ENCODE measurements around the gene MRNIP. TPM values are rescaled to one million over a fixed set of nuclear protein-coding genes. Genes with fewer than 3 reads are reported as not detected.

The MRNIP gene
- total and polyA plus RNA-seq, 2 of the 8 experiments (the other 6 are each of a cell fraction or from before 2014, with no cell fraction given): 29.6 TPM

- H3K4me2 ChIP-seq (ENCODE audit: insufficient read depth in 1 of 2, low read depth in 2 of 2, low read length in 2 of 2): peak overlapping the region; percentile 54 to 71
- peaks cover 4 to 13% of the 10 kb centered on the region in 2 experiments; a peak in 2 of 4 replicates for H3K79me2 ChIP-seq (ENCODE audit: control insufficient read depth in 1 of 2, insufficient read depth in 2 of 2, low read length in 2 of 2)
- no peak overlapping the region for H3K27ac ChIP-seq (ENCODE audit: low read depth, low read length)
- CTCF ChIA-PET (ENCODE audit: partially characterized antibody): interaction anchor here (1.0 kb wide), 1 partner anchor 22 kb away, joined by 3 read pairs; no protein-coding TSS in a partner anchor
- no peak overlapping the region for H2AFZ ChIP-seq (ENCODE audit: low read length)
- H2BK15ac ChIP-seq (ENCODE audit: low read length): 0 out of 2 replicates have a peak overlapping the region, but pooled peaks have one; percentile 29
- POLR2A ChIA-PET (ENCODE audit: partially characterized antibody): interaction anchor here (1.2 to 12.6 kb wide), 6 partner anchors 10 to 194 kb away, joined by 3 to 207 read pairs (median 4); partner anchors contain the start of genes HNRNPH1, LTC4S and MGAT4B
- H3K79me1 ChIP-seq (ENCODE audit: low read depth, low read length): peaks cover 4% of the 10 kb centered on the region
- no peak overlapping the region for H4K8ac ChIP-seq (ENCODE audit: extremely low read depth, insufficient read depth, low read length)
- H3K23ac ChIP-seq (ENCODE audit: insufficient read length): no peak overlapping the region
- H3K27me3 ChIP-seq (replicated peaks in 1 of 4; ENCODE audit: control insufficient read depth in 3 of 4, extremely low read depth in 1 of 4, insufficient read depth in 3 of 4, low read length in 3 of 4): peaks cover 0 to 5% (median 2%) of the 10 kb centered on the region in 4 experiments; a peak in 2 of 7 replicates
- peak overlapping the region; percentile 32 to 62 (median 40); a peak in 7 of 8 replicates for H3K4me3 ChIP-seq (ENCODE audit: extremely low read depth in 1 of 4, insufficient read depth in 2 of 4, low read depth in 3 of 4, low read length in 4 of 4)
- no peak overlapping the region for H3K56ac ChIP-seq (replicated peaks; ENCODE audit: insufficient read length, low read depth, low read length)
- no peak overlapping the region for H3K14ac ChIP-seq (ENCODE audit: insufficient read length)
- no peak overlapping the region for H2BK12ac ChIP-seq (ENCODE audit: low read depth, low read length)
- H3K4me1 ChIP-seq (replicated peaks in 1 of 4; ENCODE audit: control insufficient read depth in 3 of 4, insufficient read depth in 4 of 4, low read length in 3 of 4): peaks cover 4 to 38% (median 33%) of the 10 kb centered on the region in 4 experiments
- H4K20me1 ChIP-seq (replicated peaks in 1 of 2; ENCODE audit: control insufficient read depth in 1 of 2, insufficient read depth in 2 of 2, low read length in 2 of 2): peaks cover 4 to 8% of the 10 kb centered on the region in 2 experiments
- no peak overlapping the region for H2AK5ac ChIP-seq (ENCODE audit: low read depth, low read length)
- DNase-seq (ENCODE audit: low read depth in 1 of 2, low spot score in 2 of 2) (no peak), FAIRE-seq (no peak)
- H2BK20ac ChIP-seq (ENCODE audit: low read length): no peak overlapping the region
- no peak overlapping the region for H3K4ac ChIP-seq (replicated peaks; ENCODE audit: insufficient read length, low read depth, low read length)
- TF ChIP-seq, protein P1, sequence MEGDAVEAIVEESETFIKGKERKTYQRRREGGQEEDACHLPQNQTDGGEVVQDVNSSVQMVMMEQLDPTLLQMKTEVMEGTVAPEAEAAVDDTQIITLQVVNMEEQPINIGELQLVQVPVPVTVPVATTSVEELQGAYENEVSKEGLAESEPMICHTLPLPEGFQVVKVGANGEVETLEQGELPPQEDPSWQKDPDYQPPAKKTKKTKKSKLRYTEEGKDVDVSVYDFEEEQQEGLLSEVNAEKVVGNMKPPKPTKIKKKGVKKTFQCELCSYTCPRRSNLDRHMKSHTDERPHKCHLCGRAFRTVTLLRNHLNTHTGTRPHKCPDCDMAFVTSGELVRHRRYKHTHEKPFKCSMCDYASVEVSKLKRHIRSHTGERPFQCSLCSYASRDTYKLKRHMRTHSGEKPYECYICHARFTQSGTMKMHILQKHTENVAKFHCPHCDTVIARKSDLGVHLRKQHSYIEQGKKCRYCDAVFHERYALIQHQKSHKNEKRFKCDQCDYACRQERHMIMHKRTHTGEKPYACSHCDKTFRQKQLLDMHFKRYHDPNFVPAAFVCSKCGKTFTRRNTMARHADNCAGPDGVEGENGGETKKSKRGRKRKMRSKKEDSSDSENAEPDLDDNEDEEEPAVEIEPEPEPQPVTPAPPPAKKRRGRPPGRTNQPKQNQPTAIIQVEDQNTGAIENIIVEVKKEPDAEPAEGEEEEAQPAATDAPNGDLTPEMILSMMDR (IDR thresholded peaks at IDR 0.05; ENCODE audit: control extremely low read depth in 1 of 3, insufficient read depth in 1 of 3, low read depth in 1 of 3, low read length in 3 of 3): no peak
- TF ChIP-seq TAF7 (optimal IDR thresholded peaks at IDR 0.05; ENCODE audit: borderline replicate concordance, low read depth, low read length) (no peak), MAFK (IDR thresholded peaks at IDR 0.05; ENCODE audit: low read depth, low read length) (no peak)
- no peak overlapping the region; the same call in 1 of the 2 replicates for H3K18ac ChIP-seq (ENCODE audit: extremely low read depth, low read length)
- H3K36me3 ChIP-seq (ENCODE audit: control insufficient read depth in 2 of 4, insufficient read depth in 4 of 4, low read length in 3 of 4): 0 out of 8 replicates have a peak, but pooled peaks cover 0 to 3% (median 0%) of the 10 kb centered on the region in 4 experiments
- H4K91ac ChIP-seq (replicated peaks; ENCODE audit: insufficient read length, low read length): no peak overlapping the region
- H4K5ac ChIP-seq (ENCODE audit: insufficient read length, low read depth, low read length): no peak overlapping the region
- H3K23me2 ChIP-seq (ENCODE audit: low read depth, low read length): peaks cover 15% of the 10 kb centered on the region; the same call in 1 of the 2 replicates
- no peak overlapping the region for H2BK5ac ChIP-seq (ENCODE audit: low read depth, low read length)
- WGBS, 2 experiments (ENCODE audit: extremely low coverage in 1 of 2, insufficient coverage in 1 of 2, insufficient read length in 1 of 2, insufficient replicate concordance in 2 of 2, low coverage in 1 of 2, low lambda C conversion rate in 2 of 2, missing lambda C conversion rate in 1 of 2): 80% methylated on average over 7 of the region's 8 CpGs; no CpG with 5 or more reads in 1 of the 2 experiments
- H3K9me3 ChIP-seq (ENCODE audit: insufficient read depth in 2 of 2, low read depth in 1 of 2, low read length in 1 of 2): no peaks in the 10 kb centered on the region
- H2BK120ac ChIP-seq (replicated peaks; ENCODE audit: low read depth, low read length): no peak overlapping the region
- H3K9ac ChIP-seq (replicated peaks in 1 of 4; ENCODE audit: extremely low read depth in 1 of 4, low read depth in 3 of 4, low read length in 3 of 4): no peak overlapping the region
Measured at GRCh38 chr5:179817470-179817840, 41.2 kb downstream of the MRNIP start.

Measured in H1 (cell line).